22Rv1 (cell line): ENCODE results near the gene GPR6.

Experiments used
- CTCF ChIP-seq: fragments of 450-650 bp; IDR thresholded peaks from 2 replicates; pipeline ENCODE4 v1.5.1; 2017; ENCODE audit warnings: mild to moderate bottlenecking
- ZFX ChIP-seq: fragments of 450-650 bp; IDR thresholded peaks from 2 replicates; pipeline ENCODE4 v1.6.1; 2017; ENCODE audit warnings: antibody characterized with exemption, borderline replicate concordance

GRCh38 chr6:109998159-109998785 lies 20.2 kb downstream of the GPR6 start:
- TF ChIP-seq CTCF, result no peak
- TF ChIP-seq ZFX, result no peak
